ENCODE results near the gene TCOF1.
A peak's percentile ranks its signal among the peaks of the same experiment; 100 is the strongest.

The TCOF1 gene, protein sequence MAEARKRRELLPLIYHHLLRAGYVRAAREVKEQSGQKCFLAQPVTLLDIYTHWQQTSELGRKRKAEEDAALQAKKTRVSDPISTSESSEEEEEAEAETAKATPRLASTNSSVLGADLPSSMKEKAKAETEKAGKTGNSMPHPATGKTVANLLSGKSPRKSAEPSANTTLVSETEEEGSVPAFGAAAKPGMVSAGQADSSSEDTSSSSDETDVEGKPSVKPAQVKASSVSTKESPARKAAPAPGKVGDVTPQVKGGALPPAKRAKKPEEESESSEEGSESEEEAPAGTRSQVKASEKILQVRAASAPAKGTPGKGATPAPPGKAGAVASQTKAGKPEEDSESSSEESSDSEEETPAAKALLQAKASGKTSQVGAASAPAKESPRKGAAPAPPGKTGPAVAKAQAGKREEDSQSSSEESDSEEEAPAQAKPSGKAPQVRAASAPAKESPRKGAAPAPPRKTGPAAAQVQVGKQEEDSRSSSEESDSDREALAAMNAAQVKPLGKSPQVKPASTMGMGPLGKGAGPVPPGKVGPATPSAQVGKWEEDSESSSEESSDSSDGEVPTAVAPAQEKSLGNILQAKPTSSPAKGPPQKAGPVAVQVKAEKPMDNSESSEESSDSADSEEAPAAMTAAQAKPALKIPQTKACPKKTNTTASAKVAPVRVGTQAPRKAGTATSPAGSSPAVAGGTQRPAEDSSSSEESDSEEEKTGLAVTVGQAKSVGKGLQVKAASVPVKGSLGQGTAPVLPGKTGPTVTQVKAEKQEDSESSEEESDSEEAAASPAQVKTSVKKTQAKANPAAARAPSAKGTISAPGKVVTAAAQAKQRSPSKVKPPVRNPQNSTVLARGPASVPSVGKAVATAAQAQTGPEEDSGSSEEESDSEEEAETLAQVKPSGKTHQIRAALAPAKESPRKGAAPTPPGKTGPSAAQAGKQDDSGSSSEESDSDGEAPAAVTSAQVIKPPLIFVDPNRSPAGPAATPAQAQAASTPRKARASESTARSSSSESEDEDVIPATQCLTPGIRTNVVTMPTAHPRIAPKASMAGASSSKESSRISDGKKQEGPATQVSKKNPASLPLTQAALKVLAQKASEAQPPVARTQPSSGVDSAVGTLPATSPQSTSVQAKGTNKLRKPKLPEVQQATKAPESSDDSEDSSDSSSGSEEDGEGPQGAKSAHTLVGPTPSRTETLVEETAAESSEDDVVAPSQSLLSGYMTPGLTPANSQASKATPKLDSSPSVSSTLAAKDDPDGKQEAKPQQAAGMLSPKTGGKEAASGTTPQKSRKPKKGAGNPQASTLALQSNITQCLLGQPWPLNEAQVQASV (N-terminal part only)

DNA sequence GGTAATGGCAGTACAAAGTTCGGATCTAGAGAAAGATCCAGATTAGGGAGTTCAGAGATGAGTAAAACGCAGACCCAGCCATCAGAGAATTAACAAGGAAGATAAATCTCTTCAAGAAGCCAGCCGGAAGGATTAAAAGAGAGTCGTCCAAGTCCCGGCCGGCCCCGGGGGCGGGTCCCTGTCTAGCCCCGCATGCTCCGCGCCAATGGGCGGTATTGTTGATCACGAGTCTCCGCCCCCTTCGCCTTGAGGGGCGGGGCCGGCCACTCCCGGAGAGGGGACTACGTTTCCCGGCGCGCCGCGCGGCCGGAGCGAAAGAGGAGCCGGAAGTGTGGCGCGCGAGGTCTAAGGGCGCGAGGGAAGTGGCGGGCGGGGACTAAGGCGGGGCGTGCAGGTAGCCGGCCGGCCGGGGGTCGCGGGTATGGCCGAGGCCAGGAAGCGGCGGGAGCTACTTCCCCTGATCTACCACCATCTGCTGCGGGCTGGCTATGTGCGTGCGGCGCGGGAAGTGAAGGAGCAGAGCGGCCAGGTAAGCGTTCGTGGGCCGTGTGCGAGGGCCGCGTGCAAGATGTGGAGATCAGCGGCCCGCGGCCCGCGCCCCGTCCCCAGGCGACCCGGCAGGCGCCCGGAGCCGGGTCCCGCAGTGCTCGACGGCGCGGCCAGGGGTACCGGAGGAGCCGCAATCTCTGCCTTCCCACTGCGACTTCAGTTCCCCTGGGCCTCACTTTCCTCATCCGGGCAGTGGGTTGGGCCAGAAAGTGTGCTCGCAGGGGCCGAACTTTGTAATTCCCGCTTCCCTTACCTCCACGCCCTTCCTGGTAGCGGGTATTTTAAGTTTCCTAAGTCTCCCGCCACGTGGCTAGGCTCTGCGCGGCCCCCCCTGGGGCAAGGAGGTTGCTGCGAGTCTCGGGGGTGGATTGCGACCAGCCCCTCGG lies at the start of gene TCOF1:
Gene TCOF1 (plus strand): TSS at position 372 of the 935 bp plus-strand sequence. CDS start 50 bp downstream, at position 422.
- peak; percentile 94 for DNase-seq

DNA sequence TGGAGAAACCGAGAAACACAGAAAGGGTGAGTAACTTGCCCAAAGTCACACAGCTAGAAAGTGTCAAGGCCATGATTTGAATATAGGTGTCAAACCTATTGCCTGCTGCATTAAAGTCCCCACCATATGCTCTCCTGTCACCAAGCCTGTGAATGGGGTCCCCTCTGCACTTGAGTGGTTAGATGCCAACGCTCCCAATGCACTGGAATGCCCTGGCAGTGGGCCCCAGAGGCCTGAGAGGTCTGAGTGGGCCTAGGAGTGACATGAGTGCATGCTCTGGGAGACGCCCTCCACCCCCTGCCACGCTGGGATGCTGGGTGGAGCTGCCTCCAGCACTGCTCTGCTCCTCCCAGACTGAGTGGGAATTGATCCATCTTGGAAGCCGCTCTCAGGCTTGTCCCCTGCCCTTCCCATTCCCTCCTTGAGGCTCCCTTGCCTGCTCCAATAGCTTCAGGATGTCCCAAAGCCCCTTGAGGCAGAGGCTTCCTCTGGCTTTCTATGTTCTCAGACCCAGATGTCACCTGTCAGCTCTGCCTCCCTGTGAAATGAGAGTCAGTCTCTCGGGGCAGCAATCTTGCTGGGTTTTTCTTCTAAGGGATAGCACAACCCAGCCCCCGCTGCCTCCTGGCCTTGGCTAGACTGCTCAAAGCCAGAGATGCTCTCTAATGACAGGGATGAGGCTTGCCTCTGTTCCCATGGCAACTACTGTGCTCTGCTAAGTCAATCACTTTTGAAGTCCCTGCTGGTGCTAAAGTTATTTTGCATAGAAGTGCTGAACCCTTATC lies 48.2 kb upstream of the TCOF1 start:
- no peak for DNase-seq

DNA sequence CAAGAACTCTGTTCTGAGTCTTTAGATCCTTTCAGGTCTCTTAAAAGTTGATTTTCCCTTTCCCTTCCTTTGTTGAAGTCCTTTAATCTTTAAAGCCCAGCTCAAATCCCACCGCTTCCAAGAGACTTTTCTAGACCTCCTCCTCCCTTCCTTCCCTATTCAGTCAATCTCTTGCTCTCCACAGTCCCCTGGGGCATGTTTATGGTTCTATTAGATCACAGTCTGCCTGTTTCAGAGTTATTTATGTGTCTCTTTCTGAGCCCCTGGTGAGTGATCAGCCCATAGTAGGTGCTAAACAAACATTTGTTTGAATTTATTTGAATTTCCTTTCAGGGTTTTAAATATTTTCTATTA lies 47.6 kb upstream of the TCOF1 start:
- DNase-seq = no peak

DNA sequence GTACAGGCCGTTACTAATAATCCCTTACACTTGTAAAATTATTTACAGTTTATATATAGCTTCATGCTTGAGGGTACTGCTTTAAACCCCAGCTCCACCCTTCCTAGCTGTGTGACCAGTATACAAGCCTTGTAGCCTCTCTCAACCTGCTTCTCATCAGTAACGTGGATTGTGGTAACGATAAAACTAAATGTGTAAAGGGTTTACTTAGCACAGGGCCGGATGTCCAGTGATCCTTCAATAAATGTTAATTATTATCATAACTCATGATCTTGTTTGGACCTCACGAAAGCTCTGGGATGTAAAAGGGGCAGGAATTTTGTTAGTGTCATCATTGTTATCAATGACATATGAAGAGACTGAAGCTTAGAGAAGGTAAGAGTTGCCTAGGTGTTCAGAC lies 47.3 kb upstream of the TCOF1 start:
- no peak for DNase-seq

DNA sequence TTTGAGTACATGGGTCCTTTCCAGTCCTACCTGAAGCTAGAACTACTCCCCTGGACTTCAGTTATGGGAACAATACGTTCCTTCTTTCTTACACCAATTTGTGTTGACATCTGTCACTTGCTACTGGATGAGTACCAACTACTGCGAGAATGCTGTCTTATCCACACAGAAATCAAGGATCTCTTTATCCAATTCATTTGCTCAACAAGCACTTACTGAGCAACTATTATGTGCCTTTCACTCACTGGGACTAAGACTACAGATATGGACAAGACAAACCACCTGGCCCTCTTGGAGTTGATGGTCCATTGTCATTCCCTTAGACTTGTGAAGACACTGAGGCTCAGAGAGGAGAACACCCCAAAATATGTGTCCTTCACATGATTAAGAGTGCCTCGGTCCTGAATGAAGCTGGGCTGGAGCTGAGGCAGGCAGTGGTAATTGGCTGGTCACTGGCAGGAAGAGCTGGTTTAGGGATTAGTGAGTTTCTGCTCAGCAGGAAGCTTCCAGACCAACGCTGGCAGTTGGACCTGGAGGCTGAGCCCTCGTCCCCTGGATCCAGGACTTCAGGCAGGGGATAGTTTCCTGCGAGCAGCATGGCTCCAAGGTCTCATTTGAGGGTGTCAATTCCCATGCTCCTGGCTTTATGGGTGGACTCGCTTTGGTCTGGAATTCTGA lies 46.3 kb upstream of the TCOF1 start:
- DNase-seq = no peak

DNA sequence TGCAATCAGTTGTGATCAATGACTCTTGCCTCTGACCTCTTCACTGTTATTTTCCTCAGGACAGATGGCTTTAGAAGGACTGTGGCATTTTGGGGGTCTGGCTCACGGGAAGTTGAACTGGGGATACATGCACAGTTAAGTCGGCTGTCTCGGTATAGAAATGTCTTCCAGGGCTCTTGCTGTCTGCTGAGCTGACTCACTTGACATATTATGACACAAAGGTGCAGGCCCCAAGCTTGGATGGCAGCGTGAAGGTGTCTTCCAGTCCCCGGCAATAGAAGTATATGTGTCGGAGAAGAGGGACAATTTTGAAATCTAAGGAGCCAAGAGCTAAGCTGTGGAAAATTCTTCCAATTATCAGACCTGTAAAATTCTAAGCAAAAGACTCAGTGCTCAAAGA lies 45.0 kb upstream of the TCOF1 start:
- DNase-seq = no peak

DNA sequence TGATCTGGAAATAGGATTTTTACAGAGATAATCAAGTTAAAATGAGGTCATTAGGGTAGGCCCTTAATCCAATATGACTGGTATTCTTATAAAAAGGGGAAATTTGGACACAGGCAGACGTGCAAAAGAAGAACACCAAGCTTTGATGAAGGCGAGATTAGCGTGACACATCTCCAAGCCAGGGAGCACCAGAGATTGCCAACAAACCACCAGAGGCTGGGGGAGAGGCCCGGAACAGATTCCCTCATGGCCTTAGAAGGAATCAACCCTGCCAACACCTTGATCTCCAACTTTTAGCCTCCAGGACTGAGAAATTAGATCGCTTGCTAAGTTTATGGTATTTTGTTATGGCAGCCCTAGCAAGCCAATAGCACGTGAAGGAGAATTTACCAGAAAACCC lies 44.0 kb upstream of the TCOF1 start:
- no peak for DNase-seq

DNA sequence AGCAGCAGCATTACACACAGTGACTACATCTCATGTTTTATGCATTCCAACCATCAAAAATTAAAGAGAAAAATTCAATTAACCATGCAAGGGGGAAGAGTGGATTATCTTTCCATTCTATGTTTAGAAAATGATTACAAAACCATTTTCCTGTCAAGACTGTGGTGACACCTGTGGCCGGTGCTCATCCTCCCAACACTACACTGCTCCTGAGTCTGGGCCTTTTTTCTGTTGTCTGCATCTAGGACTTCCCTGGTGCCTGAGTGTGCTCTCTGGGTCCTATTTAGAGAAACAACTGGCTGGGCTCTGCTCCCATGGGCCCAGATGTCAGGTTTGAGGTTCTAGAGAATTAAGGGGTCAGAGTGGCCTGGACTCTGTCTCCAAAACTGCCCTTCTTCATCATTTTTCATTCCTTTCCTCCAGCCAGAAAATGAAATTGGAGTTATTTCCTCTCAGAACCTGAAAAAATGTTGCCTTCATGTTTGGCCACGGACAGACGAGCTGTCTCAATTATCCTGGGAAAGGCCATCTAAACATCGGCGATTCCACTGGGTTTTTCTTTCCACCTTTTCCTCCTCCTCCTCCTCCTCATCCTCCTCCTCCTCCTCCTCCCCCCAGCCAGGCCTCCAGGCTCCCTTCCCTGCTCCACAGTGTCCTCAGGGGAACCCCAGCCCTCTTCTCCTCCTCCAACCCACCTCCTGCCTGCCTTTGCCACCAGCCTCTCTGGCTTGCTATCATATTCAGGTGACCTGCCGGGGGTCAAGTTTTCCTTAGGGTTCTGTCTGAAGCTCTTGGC lies 43.4 kb upstream of the TCOF1 start:
- no peak for DNase-seq

DNA sequence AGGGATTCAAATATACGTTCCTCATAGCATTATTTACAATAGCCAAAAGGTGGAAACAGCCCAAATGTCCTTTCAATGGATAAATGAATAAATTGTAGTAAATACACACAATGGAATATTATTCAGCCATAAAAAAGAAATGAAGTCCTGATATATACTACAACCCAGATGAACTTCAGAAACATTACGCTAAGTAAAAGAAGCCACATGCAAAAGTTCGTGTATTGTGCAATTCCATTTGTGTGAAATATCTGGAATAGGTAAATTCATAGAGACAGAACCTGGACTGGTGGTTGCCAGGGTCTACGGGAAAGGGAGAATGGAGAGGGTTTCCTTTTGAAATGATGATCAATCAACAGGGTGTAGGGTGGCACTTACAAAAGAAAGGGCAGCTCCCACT lies 42.3 kb upstream of the TCOF1 start:
- DNase-seq = no peak

DNA sequence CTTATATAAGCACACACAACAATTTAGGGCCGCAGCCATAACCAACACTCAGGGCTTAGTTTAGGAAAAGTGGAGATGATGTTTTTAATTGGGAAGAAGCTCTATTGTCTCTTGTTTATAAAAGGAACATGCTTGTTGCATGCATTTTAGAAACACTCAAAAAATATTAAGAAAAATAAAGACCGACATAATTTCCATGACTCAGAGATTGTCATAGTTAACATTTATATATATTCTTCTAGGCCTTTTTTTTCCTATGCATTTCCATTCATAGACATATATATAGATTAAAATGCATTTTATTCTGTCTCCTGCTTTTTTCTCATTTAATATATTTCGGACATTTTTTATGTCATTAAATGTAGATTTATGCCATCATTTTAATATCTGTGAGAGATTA lies 41.2 kb upstream of the TCOF1 start:
- no peak for DNase-seq

DNA sequence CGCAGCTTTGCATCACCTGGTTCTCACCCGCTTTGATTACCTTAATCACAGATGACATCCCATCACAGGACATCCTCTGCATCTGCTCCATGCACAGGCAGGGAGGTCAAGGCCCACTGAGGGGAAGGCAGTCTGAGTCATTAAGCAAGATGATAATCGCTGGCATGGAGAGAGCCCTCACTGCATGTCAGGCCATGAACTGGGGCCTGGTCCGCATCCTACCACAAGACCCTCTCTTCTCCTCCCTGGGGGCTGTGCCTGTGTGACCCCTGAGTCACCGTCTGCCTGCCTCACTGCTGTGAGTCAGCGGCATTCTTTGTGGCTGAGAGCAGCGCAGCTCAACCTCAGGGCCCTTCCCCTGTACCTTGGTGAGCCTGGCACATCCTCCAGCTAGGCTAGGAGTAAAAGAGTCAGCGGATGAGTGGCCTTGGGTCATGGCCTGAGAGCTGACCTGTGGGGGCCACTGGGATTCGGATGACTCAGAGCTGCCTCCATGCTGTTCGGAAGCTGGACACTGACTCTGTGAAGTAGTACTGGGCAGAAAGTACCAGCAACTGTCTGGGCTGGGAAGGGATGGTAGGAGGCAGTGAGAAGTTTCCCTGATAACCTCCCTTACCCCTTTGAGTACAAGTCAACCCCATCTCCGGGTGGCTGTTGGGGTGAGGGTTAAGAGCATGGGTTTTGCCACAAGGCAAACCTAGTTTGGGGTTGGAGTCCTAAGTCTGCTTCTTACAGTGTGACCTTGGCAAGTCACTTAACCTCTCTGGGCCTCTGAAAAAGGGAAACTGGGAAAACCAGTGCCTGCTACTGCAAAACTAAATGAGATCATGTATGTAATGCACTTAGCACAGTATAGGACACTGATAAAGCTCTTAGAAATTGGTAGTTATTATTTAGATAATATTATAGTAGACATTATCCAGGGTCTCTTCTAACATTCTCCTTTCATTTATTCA lies 40.2 kb upstream of the TCOF1 start:
- no peak for DNase-seq

DNA sequence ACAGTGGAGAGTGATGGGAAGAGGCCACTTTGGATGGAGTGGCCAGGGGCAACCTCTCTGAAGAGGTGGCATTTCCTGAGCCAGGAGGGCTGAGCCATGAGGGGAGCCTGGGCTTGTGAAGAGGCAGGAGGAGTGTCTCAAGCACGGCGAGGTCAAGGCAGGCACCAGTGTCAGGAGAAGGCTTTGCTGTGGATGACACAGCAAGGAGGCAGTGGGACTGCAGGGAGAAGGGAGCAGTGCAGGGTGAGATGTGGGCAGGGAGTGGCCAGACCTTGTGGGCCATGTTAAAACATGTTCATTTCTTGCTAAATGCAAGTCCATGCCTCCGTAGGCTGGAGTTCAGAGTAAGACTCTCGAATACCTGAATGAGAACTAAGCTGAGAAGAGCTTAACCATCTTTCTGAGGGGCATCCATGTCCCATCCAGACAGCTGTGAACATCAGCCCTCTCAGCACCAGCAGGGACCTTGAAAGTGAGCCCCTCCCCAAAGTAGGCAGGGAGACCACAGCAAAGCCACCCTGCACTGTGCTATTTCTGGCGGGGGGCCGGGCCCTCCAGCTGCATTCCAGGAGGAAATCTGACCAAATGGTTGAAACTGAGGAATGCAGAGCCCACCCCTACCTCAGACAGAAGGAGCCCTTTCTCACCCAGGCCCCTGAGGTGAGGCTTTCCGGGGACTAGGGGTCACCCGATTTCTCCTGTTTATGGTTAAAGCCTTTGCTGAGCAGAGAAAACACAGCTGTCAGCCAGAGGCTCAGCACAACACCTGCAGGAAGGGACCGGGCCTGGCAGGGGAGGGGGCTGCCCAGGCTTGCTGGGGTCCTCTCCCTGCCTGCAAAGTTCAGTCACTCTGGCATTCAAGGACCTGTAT lies 38.6 kb upstream of the TCOF1 start:
- DNase-seq = no peak

DNA sequence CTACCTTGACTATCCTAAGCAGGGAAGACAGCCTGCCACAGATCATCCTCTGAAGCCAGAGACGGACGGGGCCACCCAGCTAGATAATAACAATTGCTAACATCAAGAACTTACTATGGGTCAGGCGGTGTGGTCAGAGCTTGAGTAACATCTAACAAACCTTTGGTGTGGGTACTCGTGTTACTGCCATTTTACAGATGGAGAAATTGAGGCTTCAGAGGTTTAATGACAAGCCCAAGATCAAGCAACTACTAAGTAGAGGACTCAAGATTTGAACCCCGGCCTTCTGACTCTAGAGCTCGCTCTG lies 38.1 kb upstream of the TCOF1 start:
- DNase-seq = no peak

DNA sequence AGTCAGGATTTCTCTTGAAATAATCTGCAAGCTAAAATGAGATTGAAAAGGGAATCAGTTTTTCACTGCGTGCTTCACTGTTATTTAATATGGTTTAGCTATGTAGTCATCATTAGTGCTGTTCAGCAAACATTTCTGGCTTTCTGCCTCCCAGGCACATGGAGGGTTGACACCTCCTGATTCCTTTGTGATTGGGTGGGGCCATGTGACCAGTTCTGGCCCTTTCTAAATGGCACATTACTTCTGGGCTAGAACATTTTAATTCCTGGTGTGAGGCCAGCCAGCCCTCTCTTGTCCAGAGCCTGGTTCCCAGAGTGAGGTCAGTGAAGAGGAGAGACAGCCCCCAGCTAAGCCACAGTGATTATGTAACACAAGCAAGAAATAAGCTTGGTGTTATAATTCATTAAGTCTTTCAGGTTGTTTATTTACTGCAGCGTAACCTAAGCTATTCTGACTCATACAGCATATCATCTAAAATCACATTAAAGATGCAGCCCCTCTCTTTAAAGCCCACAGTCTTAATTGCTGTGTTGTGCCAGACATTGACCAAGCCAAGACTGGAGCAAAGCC lies 37.4 kb upstream of the TCOF1 start:
- no peak for DNase-seq

DNA sequence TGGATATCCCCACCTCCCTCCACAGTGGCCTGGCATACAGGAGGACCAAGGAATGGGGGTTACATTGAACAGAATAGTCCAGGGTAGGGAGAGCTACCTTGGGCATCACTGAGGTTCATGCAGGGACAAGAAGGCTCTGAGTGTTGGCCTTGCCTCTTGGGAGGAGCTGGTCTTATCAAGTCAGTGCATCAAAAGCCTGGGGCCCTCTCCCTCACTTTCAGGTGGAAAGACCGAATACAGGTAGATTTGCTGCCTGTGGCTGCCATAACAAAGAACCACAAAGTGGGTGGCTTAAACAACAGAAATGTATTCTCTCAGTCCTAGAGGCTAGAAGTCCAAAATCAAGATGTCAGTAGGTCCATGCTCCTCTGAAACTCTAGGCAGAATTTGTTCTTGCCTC lies 36.3 kb upstream of the TCOF1 start:
- no peak for DNase-seq

DNA sequence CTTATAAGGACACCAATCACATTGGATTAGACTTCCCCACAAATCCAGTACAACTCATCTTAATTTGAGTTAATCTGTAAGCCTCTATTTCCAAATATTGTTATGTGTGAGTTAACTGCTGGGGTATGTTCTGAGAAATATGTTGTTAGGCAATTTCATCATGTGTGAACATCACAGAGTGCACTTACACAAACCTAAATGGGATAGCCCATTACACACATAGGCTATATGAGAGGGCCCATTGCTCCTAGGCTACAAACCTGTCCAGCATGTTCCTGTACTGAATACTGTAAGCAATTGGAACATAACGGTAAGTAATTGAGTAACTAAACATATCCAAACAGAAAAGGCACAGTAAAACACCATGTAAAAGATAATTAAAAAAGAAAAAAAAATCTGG lies 35.7 kb upstream of the TCOF1 start:
- DNase-seq = no peak

DNA sequence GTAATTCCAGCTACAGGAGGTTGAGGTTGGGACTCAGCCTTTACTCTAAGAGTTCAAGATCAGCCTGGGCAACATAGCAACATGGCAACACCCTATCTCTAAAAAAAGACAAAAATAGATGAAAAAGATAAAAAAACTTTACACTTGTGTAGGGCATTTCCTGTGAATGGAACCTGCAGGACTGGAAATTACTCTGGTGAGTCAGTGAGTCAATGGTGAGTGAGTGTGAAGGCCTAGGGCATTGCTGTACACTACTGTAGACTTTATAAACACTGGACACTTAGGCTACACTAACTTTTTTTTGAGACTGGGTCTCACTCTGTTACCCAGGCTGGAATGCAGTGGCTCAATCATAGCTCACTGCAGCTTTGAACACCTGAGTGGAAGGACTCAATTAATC lies 35.3 kb upstream of the TCOF1 start:
- no peak for DNase-seq

All from NCI-H510A treated with DMSO at 0.1 percent for 48 hours (cell line).